ENCODE measurements around the gene RASGRP3. TPM values are rescaled to one million over a fixed set of nuclear protein-coding genes. Genes with fewer than 3 reads are reported as not detected.

Gene RASGRP3
- total RNA-seq, 1 donor, result 12.1 TPM

DNA sequence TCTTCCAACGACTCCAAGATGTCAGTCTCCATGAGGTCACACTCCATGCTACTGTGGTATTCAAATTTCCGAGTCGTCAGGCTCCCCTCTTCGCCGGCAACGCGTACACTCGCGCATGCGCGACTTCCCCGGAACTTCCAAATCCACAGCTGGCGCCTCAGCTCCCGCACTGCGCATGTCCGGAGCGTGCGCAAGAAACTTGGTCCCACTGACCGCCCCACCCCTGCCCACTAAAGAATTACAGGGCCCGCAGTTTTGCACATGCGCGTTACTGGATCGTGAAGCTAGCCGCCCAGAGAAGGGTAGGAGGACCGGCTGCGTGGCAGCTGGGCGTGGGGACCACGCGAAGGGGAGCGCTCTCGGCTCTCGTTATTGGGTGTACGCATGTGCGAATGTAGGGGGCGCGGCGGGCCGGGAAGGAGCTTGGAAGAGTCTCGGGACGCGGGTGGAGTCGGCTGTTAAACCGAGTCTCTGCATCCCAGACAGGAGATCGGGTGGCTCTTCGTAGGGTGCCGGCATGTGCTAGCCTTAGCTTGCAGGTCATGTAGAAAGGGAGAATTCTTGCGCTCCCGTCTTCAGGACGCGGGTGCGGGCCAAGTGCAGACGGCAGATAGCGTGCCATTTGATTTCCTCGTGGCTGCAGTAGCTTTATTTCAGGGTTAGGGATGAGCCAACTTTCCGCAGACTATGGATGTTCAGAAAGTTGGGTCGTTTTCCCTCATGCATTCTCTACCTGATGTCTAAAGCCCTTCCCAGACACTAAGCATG is 122.9 kb downstream of the RASGRP3 start, which contains the start of gene FAM98A:
Gene FAM98A, minus strand, starts transcription at position 125 of the 768 bp plus-strand sequence. Its CDS starts 78 bp downstream, at position 47.
- TF ChIP-seq, protein P1, sequence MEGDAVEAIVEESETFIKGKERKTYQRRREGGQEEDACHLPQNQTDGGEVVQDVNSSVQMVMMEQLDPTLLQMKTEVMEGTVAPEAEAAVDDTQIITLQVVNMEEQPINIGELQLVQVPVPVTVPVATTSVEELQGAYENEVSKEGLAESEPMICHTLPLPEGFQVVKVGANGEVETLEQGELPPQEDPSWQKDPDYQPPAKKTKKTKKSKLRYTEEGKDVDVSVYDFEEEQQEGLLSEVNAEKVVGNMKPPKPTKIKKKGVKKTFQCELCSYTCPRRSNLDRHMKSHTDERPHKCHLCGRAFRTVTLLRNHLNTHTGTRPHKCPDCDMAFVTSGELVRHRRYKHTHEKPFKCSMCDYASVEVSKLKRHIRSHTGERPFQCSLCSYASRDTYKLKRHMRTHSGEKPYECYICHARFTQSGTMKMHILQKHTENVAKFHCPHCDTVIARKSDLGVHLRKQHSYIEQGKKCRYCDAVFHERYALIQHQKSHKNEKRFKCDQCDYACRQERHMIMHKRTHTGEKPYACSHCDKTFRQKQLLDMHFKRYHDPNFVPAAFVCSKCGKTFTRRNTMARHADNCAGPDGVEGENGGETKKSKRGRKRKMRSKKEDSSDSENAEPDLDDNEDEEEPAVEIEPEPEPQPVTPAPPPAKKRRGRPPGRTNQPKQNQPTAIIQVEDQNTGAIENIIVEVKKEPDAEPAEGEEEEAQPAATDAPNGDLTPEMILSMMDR (IDR thresholded peaks at IDR 0.05; ENCODE audit: insufficient read depth, low read depth, low read length), result no peak
- peak within 1 kb of the TSS; percentile 81 for H3K4me3 ChIP-seq (ENCODE audit: low read depth, low read length)
- peak; percentile 100 for DNase-seq (ENCODE audit: low read depth)

DNA sequence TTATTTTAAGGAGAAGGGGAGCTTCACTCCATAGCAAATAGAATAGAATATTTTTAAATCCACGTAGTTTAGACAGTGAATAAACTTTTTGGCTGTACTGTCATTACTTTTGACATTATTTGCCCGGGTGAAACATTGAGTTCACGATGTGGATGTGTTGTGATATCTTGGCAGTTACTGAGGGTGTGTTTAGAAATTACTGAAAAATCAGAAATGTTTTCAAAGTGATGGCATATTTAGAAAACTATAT is 123.4 kb downstream of the RASGRP3 start:
- TF ChIP-seq, protein P1 (IDR thresholded peaks at IDR 0.05; ENCODE audit: insufficient read depth, low read depth, low read length), result no peak
- DNase-seq (ENCODE audit: low read depth), result no peak
- peak overlapping the region; percentile 81 for H3K4me3 ChIP-seq (ENCODE audit: low read depth, low read length)

DNA sequence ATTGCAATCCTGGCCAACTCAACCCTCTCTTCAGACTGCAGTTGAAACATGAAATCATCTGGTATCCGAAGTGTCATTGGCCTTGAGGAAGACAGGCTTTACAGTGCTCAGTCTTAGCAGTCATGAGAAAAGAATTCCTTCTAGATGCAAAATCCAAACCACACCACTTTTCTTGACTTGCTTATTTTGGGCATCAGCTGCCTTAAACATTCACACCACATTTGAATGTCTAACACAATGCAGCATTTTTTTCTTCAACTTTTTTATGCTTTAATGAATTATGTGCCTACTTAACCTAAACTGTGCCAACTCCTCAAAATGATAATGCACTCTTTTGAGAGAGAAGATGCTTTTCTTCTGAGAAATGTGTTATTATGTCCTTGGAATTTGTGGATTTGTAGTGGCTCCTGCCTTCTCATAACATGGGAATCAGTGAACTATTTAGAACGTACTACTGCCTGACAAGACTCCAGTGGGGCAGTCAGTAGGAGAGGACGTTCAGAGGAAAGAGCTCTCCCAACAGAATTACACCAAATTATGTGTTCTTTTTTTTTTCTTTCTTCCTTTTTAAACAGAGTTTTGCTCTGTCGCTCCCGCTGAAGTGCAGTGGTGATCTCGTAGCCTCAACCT is 125.9 kb downstream of the RASGRP3 start:
- TF ChIP-seq, protein P1 (IDR thresholded peaks at IDR 0.05; ENCODE audit: insufficient read depth, low read depth, low read length), result no peak
- DNase-seq (ENCODE audit: low read depth), result no peak
- no peak overlapping the region for H3K4me3 ChIP-seq (ENCODE audit: low read depth, low read length)

DNA sequence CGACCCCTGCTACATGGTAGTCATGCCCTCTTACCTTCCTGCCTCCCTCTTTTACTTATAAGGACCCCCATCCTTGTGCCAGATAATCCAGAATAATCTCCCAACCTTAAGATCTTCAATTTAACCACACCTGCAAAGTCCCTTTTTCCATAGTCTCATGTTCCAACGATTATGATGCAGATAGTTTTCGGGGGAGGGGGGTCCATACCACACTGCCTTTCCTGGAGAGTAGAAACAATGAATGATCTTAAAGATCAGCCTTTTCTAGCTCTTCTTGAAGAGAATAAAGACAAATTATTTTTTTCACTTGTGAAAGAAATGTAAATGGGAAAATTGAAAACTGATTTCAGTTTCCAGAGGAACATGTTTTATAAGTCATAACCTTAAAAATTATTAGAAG is 127.0 kb downstream of the RASGRP3 start:
- TF ChIP-seq, protein P1 (IDR thresholded peaks at IDR 0.05; ENCODE audit: insufficient read depth, low read depth, low read length), result no peak
- H3K4me3 ChIP-seq (ENCODE audit: low read depth, low read length), result no peak overlapping the region
- no peak for DNase-seq (ENCODE audit: low read depth)

DNA sequence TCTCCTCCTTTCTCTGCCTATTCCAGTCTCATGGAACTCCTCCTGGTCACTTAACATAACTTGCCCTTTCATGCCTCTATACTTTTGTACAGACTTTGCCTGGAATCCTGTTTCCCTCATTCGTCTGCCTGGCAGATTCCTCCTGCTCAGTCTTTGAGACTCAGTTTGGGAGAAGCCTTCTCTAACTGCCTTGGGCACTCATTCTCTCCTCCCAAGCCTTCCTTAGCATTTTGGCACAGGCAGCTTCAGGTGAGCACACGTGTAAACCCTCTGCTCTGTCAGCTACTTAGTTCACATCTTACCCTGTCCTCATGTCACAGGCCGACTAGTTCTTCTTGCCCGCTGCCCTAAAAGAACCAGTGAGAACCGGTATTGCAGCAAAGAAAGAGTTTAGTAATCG is 128.6 kb downstream of the RASGRP3 start:
- TF ChIP-seq, protein P1 (IDR thresholded peaks at IDR 0.05; ENCODE audit: insufficient read depth, low read depth, low read length), result no peak
- H3K4me3 ChIP-seq (ENCODE audit: low read depth, low read length), result no peak overlapping the region
- DNase-seq (ENCODE audit: low read depth), result no peak

DNA sequence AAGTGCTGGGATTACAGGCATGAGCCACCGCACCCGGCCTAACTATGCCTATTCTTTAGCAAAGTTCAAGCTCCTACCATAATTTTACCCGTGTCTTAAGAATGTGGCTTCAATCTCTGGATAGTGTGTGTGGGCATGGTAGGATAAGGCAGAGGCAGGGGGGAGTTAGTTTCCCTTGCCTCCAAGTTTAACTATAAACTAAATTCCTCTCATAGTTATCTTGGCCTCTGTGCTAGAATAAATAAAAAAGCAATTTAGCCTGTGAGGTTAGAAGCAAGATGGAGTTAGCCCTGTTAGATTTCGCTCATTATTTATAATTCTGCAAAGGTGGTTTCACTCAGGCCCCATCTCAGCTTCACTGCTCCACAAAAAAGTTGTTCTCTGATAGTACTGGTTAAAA is 129.7 kb downstream of the RASGRP3 start:
- no peak overlapping the region for H3K4me3 ChIP-seq (ENCODE audit: low read depth, low read length)
- TF ChIP-seq, protein P1 (IDR thresholded peaks at IDR 0.05; ENCODE audit: insufficient read depth, low read depth, low read length), result no peak
- DNase-seq (ENCODE audit: low read depth), result no peak
